ENCODE results near the gene RERE. TPM values are rescaled to one million over a fixed set of nuclear protein-coding genes. Genes with fewer than 3 reads are reported as not detected.

The RERE gene
- total RNA-seq, 1 donor, result 55.0 TPM

- Histone ChIP-seq H3K4me3 (ENCODE audit: insufficient read depth, low read length) (peak overlapping the region; percentile 87), H3K9me3 (ENCODE audit: low read depth, low read length) (no peaks in the 10 kb centered on the region), H3K4me1 (ENCODE audit: insufficient read depth, low read length) (peaks cover 37% of the 10 kb centered on the region), H4K20me1 (ENCODE audit: insufficient read depth, low read length) (peaks cover 10% of the 10 kb centered on the region), H3K36me3 (ENCODE audit: insufficient read depth, low read length) (no peaks in the 10 kb centered on the region), H2AFZ (ENCODE audit: low read length) (peak overlapping the region; percentile 36), H3K4me2 (ENCODE audit: insufficient read depth, low read length) (peak overlapping the region; percentile 97), H3K79me2 (ENCODE audit: insufficient read depth, low read length) (peaks cover 39% of the 10 kb centered on the region), H3K27me3 (ENCODE audit: insufficient read depth, low read length) (no peaks in the 10 kb centered on the region), H3K27ac (ENCODE audit: low read depth, low read length) (peak overlapping the region; percentile 87)
- DNase-seq (ENCODE audit: insufficient read length, low spot score, missing footprints), result peak; percentile 50
- TF ChIP-seq CTCF (IDR thresholded peaks at IDR 0.05; ENCODE audit: extremely low read depth, low read depth, low read length), result no peak
These were observed 1.8 kb downstream of the RERE start for GRCh38 chr1:8815582-8816151.

- H3K27ac ChIP-seq (ENCODE audit: low read depth, low read length), result no peak overlapping the region
- no peak overlapping the region for H3K4me2 ChIP-seq (ENCODE audit: insufficient read depth, low read length)
- peaks cover 39% of the 10 kb centered on the region for H3K79me2 ChIP-seq (ENCODE audit: insufficient read depth, low read length)
- TF ChIP-seq CTCF (IDR thresholded peaks at IDR 0.05; ENCODE audit: extremely low read depth, low read depth, low read length), result no peak
- peaks cover 37% of the 10 kb centered on the region for H3K4me1 ChIP-seq (ENCODE audit: insufficient read depth, low read length)
- DNase-seq (ENCODE audit: insufficient read length, low spot score, missing footprints), result no peak
- no peaks in the 10 kb centered on the region for H3K36me3 ChIP-seq (ENCODE audit: insufficient read depth, low read length)
- no peaks in the 10 kb centered on the region for H3K27me3 ChIP-seq (ENCODE audit: insufficient read depth, low read length)
- H2AFZ ChIP-seq (ENCODE audit: low read length), result no peak overlapping the region
- no peaks in the 10 kb centered on the region for H3K9me3 ChIP-seq (ENCODE audit: low read depth, low read length)
- H3K4me3 ChIP-seq (ENCODE audit: insufficient read depth, low read length), result no peak overlapping the region
- H4K20me1 ChIP-seq (ENCODE audit: insufficient read depth, low read length), result peaks cover 10% of the 10 kb centered on the region
These were observed 2.6 kb downstream of the RERE start for GRCh38 chr1:8814865-8815264.

DNA sequence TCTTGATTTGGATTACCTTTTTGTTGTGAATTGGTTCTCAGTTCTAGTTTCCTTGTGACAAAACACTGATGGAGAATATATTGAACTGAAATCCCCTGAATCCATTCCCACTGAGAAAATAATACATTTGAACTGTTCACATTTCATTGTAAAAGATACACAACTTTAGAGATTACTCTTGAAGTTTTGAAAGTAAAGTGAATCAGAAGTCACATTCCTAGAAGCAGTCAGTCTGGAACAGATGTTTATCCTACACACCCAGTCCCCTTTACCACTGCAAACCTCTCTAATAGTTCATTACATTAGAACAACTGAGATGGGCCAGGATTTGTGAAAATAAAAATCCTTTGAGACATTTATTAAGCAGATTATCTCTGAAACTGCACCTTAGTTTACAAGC is 3.4 kb downstream of the RERE start:
- no peaks in the 10 kb centered on the region for H3K36me3 ChIP-seq (ENCODE audit: insufficient read depth, low read length)
- H2AFZ ChIP-seq (ENCODE audit: low read length), result no peak overlapping the region
- no peak overlapping the region for H3K4me2 ChIP-seq (ENCODE audit: insufficient read depth, low read length)
- no peak for TF ChIP-seq CTCF (IDR thresholded peaks at IDR 0.05; ENCODE audit: extremely low read depth, low read depth, low read length)
- H3K27ac ChIP-seq (ENCODE audit: low read depth, low read length), result no peak overlapping the region
- H3K9me3 ChIP-seq (ENCODE audit: low read depth, low read length), result no peaks in the 10 kb centered on the region
- H3K4me1 ChIP-seq (ENCODE audit: insufficient read depth, low read length), result peaks cover 43% of the 10 kb centered on the region
- H4K20me1 ChIP-seq (ENCODE audit: insufficient read depth, low read length), result peaks cover 10% of the 10 kb centered on the region
- H3K27me3 ChIP-seq (ENCODE audit: insufficient read depth, low read length), result no peaks in the 10 kb centered on the region
- H3K4me3 ChIP-seq (ENCODE audit: insufficient read depth, low read length), result no peak overlapping the region
- peaks cover 39% of the 10 kb centered on the region for H3K79me2 ChIP-seq (ENCODE audit: insufficient read depth, low read length)
- DNase-seq (ENCODE audit: insufficient read length, low spot score, missing footprints), result peak; percentile 60

DNA sequence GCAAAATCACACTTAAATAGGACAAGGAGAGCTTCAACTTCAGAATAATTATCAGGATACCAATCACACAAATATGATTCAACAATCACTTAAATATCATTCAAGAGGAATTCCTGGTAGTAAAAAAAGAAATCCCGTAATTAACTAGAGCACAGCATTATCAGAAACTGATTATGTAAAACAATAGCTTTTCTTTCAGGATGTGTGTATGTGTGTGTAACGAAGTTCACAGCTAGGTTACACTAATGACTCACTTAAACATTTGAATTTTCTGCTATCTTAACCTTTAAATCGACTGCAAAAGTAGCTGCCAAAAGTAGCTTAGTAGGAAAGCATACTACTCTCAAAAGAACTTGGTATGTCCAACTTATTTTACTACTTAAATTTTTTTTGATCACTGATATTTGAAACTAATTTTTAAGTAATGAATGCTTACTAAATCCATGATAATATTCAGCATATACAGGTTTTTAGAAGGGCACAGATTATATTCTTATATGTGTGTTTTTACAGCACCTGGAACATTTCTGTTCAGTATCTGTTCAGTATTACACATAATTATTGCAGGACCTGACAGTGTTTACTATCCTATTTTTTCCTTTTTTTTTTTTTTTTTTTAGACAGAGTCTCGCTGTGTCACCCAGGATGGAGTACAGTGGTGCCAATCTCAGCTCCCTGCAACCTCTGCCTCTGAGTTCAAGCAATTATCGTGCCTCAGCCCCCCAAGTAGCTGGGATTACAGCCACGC is 4.2 kb downstream of the RERE start:
- Histone ChIP-seq H4K20me1 (ENCODE audit: insufficient read depth, low read length) (peaks cover 10% of the 10 kb centered on the region), H3K27me3 (ENCODE audit: insufficient read depth, low read length) (no peaks in the 10 kb centered on the region), H3K9me3 (ENCODE audit: low read depth, low read length) (no peaks in the 10 kb centered on the region), H3K4me2 (ENCODE audit: insufficient read depth, low read length) (peak overlapping the region; percentile 46), H3K36me3 (ENCODE audit: insufficient read depth, low read length) (no peaks in the 10 kb centered on the region), H3K27ac (ENCODE audit: low read depth, low read length) (no peak overlapping the region), H2AFZ (ENCODE audit: low read length) (no peak overlapping the region), H3K79me2 (ENCODE audit: insufficient read depth, low read length) (peaks cover 39% of the 10 kb centered on the region), H3K4me1 (ENCODE audit: insufficient read depth, low read length) (peaks cover 40% of the 10 kb centered on the region), H3K4me3 (ENCODE audit: insufficient read depth, low read length) (no peak overlapping the region)
- peak; percentile 62 for DNase-seq (ENCODE audit: insufficient read length, low spot score, missing footprints)
- TF ChIP-seq CTCF (IDR thresholded peaks at IDR 0.05; ENCODE audit: extremely low read depth, low read depth, low read length), result no peak

Data from osteoblast (primary cell).